NCI-H82 (cell line): ENCODE results near the gene AK5.
"Not testable (repeated sequence)": the region's sequence is repeated elsewhere in the genome, so short reads cannot be mapped to it uniquely, and the experiment has no call there.

Experiments
- DNase-seq: peaks from one replicate; lab custom pipeline; 2025; lab: John Stamatoyannopoulos, UW

AK5 gene

DNA sequence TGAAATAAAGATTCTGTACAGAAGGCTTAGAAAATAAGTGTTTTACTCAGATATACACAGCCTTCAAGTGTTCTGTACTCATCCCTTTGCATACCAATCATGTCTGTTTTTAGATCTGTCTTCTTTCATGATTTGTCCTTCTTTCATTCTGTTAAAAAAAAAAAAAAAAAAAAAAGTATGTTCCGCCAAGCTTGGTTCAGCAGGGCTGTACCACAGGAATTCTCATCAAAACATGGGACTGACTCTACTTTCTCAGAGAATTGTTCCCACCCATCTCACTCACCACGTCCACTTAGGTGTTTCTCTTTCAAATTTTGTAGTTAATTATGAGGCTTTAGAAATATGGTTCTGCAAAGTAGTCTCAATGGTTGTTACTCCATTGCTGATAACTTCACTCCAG, 119.0 kb downstream of the AK5 start:
- no peak for DNase-seq

DNA sequence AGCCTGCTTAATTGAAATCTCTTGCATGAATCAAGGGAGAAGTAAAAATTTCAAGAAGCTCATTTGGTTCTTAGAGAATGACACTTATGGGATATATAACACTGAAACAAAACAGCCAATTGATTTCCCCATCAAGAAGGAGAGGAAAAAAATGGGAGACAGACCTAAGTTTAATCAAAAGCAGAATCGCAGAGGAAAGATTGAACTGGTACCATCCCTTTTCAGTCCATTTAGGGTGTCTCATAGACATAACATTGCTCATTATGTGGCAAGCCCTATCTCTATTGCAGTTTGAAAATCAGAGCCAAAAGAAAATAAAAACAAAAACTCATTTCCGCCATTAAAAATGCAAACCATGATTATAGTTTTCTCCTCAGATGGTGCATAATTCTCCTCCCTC, 119.6 kb downstream of the AK5 start:
- no peak for DNase-seq

DNA sequence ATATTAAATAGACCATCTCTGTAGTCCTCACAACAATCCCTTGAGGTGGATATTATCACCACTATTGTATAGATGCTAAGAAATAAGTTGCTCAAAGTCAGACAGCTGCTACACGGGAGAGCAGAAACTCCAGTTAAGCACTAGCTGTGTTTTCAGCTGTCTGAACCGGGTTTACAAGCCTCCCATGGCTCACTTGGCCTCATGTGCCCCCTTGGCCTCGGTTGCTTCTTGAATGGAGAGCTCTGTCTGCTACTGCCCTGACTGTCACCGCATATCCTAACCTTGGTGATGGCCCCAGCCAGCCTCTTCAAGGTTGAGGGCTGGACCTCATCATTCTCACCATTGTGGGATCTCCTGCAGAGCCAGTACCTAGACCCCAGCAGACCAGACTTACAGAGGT, 123.4 kb downstream of the AK5 start:
- peak; percentile 7 for DNase-seq

DNA sequence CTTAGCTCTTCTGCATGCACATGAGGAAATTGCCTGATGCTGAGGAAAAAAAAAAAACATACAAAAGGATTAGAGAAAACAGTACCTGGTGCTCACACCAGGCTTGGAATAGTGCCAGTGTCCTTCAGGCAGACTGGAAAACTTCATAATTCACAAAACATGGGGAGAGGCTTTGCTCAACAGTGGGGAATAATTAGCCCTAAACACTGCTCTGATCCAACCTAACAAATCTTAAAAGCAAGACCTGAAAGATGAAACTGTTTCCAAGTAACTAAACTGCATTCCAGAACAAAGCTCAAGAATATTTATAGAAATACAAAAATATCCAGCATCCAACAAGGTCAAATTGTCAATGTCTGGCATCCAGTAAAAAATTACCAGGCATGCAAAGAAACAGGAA, 124.8 kb downstream of the AK5 start:
- peak; percentile 15 for DNase-seq

DNA sequence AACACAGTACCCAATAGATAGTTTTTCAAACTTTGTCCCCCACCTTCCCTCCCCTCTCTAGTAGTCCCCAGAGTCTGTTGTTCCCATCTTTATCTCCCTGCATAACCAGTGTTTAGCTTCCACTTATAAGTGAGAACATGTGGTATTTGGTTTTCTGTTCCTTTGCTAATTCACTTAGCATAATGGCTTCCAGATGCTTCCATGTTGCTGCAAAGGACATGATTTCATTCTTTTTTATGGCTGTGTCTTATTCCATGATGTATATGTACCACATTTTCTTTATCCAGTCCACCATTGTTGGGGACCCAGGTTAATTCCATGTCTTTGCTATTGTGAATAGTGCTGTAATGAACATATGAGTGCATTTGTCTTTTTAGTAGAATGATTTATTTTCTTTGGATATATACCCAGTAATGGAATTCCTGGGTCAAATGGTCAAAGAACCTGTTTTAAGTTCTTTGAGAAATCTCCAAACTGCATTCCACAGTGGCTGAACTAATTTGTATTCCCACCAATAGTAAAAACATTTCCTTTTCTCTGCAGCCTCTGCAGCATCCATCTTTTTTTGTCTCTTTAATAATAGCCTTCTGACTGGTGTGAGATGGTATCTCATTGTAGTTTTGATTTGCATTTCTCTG, 126.0 kb downstream of the AK5 start:
- DNase-seq = no peak

DNA sequence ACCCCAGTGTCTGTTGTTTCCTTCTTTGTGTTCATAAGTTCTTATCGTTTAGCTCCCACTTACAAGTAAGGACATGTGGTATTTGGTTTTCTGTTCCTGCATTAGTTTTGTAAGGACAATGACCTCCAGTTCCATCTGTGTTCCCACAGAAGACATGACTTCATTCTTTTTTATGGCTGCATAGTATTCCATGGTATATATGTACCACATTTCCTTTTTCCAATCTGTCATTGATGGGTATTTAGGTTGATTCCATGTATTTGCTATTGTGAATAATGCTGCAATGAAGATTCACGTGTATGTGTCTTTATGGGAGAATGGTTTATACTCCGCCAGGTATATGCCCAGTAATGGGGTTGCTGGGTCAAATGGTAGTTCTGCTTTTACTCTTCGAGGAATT, 127.1 kb downstream of the AK5 start:
- DNase-seq = not testable (repeated sequence)

DNA sequence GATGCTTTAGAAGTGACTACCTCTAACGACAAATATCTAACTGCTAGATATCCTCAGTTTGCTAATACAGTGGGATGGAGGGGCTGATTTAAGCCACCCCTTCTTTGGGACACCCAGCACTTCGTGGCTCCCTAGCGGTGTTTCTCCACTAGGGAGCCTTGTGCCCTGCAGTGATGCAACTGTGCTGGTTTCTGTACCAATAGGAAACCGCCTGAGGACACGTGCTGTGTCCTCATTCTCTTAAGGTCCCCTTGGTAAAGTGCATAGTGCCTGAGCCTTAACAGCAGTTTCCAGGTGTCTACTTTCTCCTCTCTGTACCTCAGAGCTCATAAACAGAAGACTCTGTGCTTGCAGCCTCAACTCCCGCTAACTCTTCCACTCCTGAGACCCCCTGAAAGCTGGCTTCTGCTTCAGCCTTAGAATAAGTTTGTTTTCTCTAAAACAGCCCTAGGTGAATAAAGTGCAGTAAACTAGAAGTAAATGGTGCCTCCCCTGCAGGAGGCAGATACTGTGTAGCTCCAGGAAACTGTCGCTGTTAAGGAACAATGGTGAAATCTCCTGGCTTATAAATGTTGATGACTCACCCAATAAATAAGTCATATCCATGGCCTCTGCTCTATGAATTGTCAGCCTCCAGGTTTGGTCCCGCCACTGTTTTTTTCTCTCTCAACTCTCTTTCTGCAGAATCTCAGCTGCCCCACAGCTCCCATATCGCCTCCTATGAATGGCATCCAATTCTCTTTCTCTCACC, 130.4 kb downstream of the AK5 start:
- DNase-seq = no peak

DNA sequence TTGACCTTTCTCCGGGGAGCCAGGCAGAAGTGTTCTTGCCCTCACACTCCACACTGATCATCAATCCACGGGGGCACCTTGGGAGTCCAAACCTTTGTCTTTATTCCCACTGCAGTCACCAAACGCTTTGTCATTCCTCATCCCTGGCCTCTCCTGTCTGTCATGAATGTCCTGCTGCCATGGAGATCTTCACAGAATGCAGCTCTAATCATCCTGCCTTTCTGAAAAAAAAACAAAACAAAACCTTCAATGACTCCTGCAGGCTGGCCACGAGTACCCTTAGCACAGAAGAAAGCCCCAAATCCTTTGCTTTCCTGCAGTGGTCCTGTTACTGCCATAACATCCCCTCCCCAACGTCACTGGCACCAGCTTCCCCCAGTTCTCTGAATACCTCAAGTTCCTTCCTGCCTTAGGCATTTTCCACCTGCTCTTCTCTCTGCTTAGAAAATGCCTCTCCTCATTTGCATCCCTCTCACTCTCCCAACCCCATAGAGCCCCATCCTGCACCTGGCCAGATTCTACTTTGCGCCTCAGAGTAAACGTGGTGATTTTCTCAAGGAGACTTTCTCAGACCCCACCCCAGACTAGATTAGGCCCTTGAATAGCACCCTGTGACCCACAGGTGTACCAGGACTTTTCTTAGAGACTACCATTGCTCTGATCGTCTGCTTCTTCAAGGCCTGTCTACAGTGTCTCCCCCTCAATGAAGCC, 131.2 kb downstream of the AK5 start:
- DNase-seq = no peak

DNA sequence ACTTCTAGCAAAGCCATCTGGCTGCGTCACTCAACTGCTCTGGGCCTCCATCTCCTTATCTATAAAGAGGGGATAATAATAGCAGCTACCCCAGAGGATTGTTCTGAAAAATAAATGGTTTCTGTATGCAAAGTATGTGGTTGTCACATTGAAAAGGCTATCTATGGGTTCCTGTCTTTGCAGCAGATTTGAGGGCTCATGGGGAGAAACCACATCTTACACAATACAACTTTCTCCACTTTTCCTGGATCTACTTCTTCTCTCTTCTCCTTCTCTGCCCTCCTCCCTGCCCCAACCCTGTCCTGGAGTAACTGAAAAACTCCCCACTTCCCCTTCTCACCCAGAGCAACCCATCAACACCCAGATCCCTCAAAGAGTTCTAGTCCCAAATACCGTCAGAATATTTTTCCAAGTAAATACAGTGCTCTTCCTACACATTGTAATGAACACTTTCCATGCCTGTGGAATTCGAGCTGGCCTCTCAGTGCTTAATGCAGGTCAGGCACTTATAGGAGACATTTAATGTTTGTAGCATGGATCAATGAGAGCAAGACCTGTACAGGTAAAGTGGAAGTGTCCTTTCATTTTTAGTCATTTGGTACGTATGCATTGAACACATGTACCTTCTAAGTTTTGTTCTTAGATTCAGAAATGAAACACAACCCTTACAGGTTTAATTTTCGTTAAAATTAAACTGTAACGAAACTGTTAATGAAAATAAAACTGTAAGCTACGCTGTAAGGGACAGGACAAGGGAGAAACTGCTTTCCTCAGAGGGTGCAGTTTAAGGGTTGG, 131.9 kb downstream of the AK5 start:
- no peak for DNase-seq

DNA sequence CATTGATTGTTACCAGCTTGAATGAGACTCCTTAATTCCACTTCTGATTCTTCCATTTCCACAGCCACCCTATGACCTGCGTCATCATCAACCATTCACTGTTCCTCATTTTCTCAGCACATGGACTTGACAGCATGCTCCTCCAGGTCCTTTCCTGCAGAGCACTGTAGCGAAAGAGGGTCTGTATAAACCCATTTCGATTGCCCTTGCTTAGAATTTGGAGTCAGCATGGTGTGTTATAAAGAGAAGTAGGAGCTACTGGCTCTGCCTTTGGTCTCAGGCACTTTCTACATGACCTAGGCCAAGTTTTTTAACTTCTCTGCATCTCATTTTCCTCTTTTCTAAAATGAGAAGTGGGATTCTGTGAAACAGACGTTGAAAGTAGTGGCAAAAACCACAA, 133.8 kb downstream of the AK5 start:
- no peak for DNase-seq

DNA sequence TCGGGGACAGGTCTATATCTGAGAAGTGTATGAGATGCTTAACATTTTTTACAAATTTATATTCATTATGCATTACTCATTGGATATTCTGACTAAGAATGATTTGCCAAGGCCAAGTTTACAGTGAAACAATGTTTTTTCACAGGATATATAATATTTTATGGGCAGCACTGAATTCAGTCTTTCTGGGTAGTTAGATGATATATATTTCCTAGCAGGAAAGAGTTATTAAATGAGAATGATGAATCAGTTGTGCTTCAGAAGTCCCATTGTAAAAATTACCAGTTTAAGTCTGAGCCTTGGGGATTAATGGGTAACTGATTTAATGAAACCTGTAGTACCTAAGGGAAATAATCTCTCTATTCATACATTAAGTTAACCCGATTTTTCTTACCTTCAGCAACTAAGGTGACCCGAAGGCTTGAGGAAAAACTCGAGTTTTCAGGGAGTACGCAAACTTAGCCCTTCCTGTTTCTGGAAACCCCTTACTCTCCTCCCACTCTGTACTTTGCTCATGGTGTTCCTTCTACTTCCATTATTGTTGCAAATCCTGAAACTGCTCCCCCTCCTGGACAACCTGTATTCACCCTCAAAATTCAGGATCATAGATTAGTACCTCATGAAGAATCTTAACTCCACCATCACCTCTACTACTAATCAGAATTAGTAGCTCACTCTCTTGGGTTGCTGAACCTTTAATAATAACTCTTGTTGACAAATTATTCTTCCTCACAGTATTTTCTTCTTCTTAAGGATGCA, 135.1 kb downstream of the AK5 start:
- DNase-seq = peak; percentile 64

DNA sequence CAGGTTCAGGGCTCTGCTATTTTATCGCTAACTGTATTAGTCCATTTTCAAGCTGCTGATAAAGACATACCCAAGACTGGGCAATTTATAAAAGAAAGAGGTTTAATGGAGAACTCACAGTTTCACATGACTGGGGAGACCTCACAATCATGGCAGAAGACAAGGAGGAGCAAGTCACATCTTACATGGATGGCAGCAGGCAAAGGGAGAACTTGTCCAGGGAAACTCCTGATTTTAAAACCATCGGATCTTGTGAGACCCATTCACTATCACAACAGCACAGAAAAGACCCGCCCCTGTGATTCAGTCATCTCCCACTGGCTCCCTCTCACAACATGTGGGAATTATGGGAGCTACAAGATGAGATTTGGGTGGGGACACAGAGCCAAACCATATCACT, 136.2 kb downstream of the AK5 start:
- not testable (repeated sequence) for DNase-seq

DNA sequence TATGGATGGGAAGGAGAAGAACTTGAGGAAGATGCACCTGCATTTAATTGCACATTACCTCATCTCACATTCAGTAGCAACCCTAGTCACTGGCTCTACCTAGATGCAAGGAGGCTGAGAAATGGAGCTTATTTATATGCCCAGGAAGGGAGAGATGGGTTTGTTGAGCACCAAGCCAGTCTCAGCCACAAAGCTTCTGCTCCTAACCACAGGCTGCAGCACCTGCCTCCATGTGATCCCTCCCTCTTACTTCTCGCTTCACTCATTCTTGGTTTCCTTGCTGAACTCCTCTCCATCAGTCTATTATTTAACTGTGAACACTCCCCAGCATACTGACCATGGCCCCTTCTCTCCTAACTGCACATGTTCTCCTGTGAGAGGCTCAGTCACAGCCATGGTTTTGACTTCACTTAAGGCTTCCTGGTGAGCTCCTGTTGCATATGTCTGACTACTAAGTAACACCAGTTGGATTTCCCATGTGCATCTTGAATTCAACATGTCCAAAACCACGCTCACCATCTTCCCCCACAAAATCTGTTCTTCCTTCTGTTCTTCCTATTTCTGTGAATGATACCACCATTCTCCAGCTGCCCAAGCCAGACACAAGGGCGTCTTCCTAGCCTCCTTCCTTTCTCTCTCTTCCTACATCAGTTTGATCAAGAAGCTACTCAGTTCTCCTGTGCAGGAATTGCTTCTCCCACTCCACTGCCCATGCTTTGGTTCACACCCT, 139.8 kb downstream of the AK5 start:
- no peak for DNase-seq

DNA sequence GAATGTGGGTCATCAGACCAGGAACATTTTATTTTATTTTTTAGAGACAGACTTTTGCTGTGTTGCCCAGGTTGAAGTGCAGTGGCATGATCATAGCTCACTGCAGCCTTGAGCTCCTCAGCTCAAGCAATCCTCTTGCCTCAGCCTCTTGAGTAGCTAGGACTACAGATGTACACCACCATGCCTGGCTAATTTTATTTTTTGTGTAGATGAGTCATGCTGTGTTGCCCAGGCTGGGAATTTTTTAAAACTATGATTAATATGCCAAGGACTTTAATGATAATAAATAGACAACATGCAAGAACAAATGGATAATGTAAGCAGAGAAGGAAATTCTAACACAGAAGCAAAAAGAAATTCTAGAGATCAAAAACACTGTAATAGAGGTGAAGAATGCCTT, 142.4 kb downstream of the AK5 start:
- no peak for DNase-seq

DNA sequence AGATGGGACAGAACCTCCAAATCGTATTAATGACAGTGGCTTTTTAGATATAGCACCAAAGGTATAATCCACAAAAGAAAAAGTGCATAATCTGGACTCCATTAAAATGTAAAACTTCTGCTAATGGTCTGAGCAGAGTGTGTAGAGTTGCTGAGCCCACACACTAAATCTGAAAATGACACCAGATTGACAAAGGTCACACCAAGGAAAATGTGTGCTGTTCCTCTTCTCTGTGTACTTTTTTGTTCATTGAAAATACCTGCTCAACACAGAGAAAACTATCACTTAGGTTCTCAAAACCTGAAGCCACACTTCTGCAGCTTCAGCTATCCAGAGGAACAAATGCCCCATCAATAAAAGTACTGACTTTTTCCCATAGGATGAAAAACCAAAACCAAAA, 146.2 kb downstream of the AK5 start:
- no peak for DNase-seq

DNA sequence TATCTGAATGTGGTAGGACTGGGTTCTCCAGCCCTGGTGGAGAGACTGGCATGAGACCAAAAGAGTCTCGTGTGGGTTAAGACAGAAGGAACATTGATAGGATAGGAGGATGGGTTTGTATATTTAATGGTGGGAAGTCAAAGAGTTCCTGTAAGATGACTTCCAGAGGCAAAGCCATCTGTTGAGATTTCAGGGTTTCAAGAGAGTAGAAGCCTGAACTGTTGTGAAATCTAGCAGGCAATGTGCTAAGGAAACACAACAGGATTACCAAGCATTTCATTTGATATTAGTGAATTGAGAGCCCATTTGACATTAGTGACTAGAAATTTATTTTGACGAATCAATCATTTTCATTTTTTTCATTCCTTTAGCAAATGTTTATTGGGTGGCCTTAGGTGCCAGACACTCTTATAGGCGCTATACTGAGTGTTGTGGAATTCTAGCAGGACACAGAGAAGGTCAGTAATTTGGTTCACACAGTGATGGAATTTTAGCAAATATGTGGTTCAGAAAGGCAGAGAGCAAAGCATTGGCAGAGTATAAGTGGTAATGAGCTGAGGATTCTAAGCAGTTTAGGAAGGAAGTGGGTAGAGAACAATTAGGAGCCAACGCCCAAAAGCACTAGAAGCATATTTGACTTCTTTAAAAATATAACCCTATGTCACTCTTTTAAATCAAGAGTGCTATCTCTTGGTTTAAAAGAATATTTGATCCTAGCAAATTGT, 149.3 kb downstream of the AK5 start:
- no peak for DNase-seq

DNA sequence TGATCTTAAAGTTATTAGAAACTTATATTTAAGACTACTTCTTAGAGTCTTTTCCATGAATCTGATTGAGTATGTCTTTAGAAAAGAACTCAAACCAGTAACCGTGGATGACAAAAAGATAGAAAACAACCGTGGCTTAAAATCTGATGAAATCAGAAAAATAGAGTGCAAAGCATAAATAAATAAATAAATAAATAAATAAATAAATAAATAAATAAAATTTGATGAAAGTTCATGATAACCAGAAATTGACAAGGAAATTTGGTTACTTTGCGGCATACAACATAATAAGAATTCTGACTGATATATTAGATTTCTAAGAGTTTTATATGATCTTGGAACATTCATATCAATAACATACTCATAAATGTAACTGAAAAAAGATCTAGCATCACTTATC, 152.1 kb downstream of the AK5 start:
- no peak for DNase-seq

DNA sequence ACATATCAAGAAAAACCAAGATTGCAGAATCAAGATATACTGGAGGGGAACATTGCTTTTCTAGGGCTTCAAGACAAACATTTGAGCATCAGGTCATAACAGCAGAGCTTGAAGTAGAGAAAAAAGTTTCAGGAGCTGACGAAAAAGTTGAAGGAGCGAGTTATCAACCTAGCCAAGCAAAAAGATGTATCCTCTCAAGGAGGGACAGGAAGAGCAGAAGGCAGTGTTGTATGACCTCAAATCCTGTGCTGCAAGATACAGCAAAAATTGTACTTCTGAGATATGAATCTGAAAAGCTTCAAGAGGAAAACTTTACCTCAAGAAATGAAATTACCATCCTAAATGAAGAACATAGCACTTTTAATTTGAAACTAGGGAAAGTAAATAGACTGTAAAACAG, 153.1 kb downstream of the AK5 start:
- no peak for DNase-seq

DNA sequence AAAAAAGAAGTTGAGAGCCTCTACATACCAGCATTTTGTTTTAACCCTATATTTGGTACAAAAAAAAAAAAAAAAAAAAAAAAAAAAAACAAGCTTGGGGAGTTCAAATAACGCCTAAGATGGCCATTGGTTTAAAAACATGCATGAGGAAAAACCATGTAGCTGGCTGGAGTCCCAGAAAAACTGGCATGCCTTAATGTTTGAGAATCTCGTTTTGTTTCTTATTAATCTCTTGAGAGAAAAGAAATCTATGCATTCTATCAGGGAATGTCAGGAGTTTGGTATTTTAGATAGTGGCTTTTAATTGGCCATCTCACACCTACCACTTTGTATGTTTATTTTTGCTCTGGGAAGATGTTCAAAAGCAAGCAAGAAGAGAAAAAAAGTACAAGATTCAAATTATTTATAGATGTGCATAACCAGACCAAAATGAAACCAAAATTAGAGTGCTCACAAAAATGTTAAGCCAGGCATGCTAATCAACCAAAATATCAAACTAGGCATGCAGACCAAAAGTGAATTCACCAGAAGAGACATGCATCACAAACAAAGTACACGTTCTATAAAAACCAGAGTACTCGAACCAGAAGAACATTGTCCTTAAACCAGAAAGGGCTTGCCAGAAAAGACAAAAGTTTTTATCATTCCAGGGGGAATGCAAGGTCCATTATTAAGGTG, 156.6 kb downstream of the AK5 start:
- DNase-seq = no peak
